ENCODE data around the gene TBX4. TPM values are rescaled to one million over a fixed set of nuclear protein-coding genes. Genes with fewer than 3 reads are reported as not detected.

The TBX4 gene
- total and polyA plus RNA-seq, 9 of the 15 experiments (the other 6 are each of a cell fraction or from before 2014, with no cell fraction given): not detected

GRCh38 chr17:61469474-61469873, 17.3 kb downstream of the TBX4 start:
- CTCF ChIA-PET (ENCODE audit: low intra/inter-chr PET ratio): no interaction called here
- Histone ChIP-seq H3K4me1 (replicated peaks in 1 of 2; ENCODE audit: control insufficient read depth in 2 of 2, insufficient read depth in 2 of 2, low read length in 2 of 2) (peaks cover 0 to 2% of the 10 kb centered on the region in 2 experiments; a peak in 2 of 5 replicates), H4K20me1 (replicated peaks; ENCODE audit: control insufficient read depth, insufficient read depth, low read length) (0 out of 2 replicates have a peak, but pooled peaks cover 5% of the 10 kb centered on the region), H3K79me2 (ENCODE audit: control insufficient read depth, insufficient read depth, low read length) (no peaks in the 10 kb centered on the region), H2AFZ (ENCODE audit: low read depth, low read length) (no peak overlapping the region), H3K27ac (ENCODE audit: extremely low read depth, low read depth, low read length) (no peak overlapping the region), H3K4me3 (no peak overlapping the region), H3K9me1 (ENCODE audit: control insufficient read depth, insufficient read depth, low read length) (peaks cover 3% of the 10 kb centered on the region), H3K4me2 (ENCODE audit: insufficient read depth, low read length) (no peak overlapping the region), H3K36me3 (ENCODE audit: control insufficient read depth, insufficient read depth, low read length) (no peaks in the 10 kb centered on the region), H3K27me3 (ENCODE audit: control insufficient read depth in 2 of 2, insufficient read depth in 2 of 2, low read length in 2 of 2) (peaks cover 13 to 47% of the 10 kb centered on the region in 2 experiments; a peak in 4 of 5 replicates), H3K9me3 (replicated peaks; ENCODE audit: control insufficient read depth, insufficient read depth, low read depth, low read length) (no peaks in the 10 kb centered on the region), H3K9ac (ENCODE audit: insufficient read depth in 1 of 2, low read depth in 2 of 2, low read length in 2 of 2) (no peak overlapping the region)
- intact Hi-C loops (cut with micrococcal nuclease): no loop called here
- DNase-seq (ENCODE audit: extremely low read depth in 1 of 4, low spot score in 3 of 4) (no peak), ATAC-seq (no peak), FAIRE-seq (no peak)
- in situ Hi-C loops (cut with MboI): no loop called here
- BruUV-seq (replicated peaks): no TSS peak
- POLR2A ChIA-PET: interaction anchor here (0.9 kb wide), 1 partner anchor 12 kb away, joined by 4 read pairs; no protein-coding TSS in a partner anchor
- WGBS (ENCODE audit: insufficient coverage, low coverage, missing lambda C conversion rate): 0% methylated on average over 6 of the region's 6 CpGs
- TF ChIP-seq MECOM (CRISPR knock-in tag; IDR thresholded peaks at IDR 0.05) (no peak), HNRNPK (IDR thresholded peaks at IDR 0.05; ENCODE audit: low read depth, low read length, poor library complexity, severe bottlenecking) (no peak), MTF1 (CRISPR knock-in tag; IDR thresholded peaks at IDR 0.05; ENCODE audit: borderline replicate concordance) (no peak), SRSF3 (IDR thresholded peaks at IDR 0.05; ENCODE audit: insufficient read depth, low read length) (no peak), MTA3 (IDR thresholded peaks at IDR 0.05; ENCODE audit: borderline replicate concordance) (no peak), MCM5 (IDR thresholded peaks at IDR 0.05; ENCODE audit: low read depth) (no peak), HDAC6 (IDR thresholded peaks at IDR 0.05; ENCODE audit: low read depth, low read length) (no peak), ZNF696 (CRISPR knock-in tag; conservative IDR thresholded peaks at IDR 0.05) (no peak), SMARCB1 (IDR thresholded peaks at IDR 0.05; ENCODE audit: insufficient read length, low read depth) (no peak), CBFB (CRISPR knock-in tag; IDR thresholded peaks at IDR 0.05) (no peak), TAF1 (IDR thresholded peaks at IDR 0.05; ENCODE audit: control insufficient read depth, extremely low read depth, insufficient read depth, low read length, severe bottlenecking) (no peak), ZEB2 (IDR thresholded peaks at IDR 0.05) (no peak), NR2C1 (IDR thresholded peaks at IDR 0.05) (no peak), NR2C1 (tag; IDR thresholded peaks at IDR 0.05) (no peak), ETV1 (tag; conservative IDR thresholded peaks at IDR 0.05; ENCODE audit: low read depth) (no peak), ZNF134 (CRISPR knock-in tag; conservative IDR thresholded peaks at IDR 0.05) (no peak), MAX (CRISPR knock-in tag; IDR thresholded peaks at IDR 0.05) (no peak), ZNF253 (CRISPR knock-in tag; conservative IDR thresholded peaks at IDR 0.05) (no peak)
- TF ChIP-seq, protein P1, sequence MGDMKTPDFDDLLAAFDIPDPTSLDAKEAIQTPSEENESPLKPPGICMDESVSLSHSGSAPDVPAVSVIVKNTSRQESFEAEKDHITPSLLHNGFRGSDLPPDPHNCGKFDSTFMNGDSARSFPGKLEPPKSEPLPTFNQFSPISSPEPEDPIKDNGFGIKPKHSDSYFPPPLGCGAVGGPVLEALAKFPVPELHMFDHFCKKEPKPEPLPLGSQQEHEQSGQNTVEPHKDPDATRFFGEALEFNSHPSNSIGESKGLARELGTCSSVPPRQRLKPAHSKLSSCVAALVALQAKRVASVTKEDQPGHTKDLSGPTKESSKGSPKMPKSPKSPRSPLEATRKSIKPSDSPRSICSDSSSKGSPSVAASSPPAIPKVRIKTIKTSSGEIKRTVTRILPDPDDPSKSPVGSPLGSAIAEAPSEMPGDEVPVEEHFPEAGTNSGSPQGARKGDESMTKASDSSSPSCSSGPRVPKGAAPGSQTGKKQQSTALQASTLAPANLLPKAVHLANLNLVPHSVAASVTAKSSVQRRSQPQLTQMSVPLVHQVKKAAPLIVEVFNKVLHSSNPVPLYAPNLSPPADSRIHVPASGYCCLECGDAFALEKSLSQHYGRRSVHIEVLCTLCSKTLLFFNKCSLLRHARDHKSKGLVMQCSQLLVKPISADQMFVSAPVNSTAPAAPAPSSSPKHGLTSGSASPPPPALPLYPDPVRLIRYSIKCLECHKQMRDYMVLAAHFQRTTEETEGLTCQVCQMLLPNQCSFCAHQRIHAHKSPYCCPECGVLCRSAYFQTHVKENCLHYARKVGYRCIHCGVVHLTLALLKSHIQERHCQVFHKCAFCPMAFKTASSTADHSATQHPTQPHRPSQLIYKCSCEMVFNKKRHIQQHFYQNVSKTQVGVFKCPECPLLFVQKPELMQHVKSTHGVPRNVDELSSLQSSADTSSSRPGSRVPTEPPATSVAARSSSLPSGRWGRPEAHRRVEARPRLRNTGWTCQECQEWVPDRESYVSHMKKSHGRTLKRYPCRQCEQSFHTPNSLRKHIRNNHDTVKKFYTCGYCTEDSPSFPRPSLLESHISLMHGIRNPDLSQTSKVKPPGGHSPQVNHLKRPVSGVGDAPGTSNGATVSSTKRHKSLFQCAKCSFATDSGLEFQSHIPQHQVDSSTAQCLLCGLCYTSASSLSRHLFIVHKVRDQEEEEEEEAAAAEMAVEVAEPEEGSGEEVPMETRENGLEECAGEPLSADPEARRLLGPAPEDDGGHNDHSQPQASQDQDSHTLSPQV (IDR thresholded peaks at IDR 0.05): no peak

All from K562 (cell line).